ENCODE results near the gene CREBBP.
A peak's percentile ranks its signal among the peaks of the same experiment; 100 is the strongest.

CREBBP gene

DNA sequence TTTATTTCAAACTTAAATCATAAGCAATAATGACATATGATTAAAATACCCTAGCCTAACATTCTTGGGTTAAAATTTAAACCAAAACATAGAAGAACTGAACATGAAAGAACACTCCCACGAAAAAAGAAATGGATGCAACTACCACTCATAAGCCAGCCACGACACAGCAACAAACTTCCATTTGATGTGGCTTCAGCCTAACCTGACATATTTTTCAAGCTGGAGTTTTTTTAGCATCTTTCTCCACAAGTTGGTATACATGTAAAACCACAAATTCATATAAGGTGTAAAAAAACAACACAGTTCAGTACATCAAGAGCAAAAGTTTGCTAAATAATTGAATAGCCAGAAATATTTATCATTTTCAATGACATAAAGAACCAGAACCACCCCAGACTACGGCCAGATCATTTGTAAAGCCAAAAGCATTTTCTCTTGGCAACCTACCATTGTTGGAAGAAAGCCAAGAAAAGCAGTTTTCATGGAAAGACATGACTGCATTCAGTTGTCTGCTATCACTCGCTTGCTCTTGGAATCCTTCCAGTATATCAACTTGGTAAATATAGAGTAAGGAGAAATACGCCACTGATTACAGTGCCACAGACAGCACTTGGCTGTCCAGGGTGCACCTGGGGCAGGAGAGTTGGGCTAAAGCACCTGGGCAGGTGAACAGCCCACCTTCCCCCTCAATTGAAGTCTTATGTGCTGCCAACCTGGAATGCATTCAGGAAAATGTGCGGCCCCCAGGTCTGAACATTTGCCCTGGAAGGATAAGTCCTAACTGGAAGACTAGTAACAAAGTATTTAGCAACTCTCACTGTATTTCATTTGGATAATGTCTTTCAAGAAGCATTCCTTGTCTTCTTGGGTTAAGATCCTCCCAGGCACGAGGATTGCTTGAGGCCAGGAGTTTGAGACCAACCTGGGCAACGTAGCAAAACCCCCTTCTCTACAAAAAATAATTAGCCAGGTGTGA, 60.5 kb downstream of the CREBBP start:
- TF ChIP-seq, protein P1, sequence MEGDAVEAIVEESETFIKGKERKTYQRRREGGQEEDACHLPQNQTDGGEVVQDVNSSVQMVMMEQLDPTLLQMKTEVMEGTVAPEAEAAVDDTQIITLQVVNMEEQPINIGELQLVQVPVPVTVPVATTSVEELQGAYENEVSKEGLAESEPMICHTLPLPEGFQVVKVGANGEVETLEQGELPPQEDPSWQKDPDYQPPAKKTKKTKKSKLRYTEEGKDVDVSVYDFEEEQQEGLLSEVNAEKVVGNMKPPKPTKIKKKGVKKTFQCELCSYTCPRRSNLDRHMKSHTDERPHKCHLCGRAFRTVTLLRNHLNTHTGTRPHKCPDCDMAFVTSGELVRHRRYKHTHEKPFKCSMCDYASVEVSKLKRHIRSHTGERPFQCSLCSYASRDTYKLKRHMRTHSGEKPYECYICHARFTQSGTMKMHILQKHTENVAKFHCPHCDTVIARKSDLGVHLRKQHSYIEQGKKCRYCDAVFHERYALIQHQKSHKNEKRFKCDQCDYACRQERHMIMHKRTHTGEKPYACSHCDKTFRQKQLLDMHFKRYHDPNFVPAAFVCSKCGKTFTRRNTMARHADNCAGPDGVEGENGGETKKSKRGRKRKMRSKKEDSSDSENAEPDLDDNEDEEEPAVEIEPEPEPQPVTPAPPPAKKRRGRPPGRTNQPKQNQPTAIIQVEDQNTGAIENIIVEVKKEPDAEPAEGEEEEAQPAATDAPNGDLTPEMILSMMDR (conservative IDR thresholded peaks at IDR 0.05; ENCODE audit: control insufficient read depth, insufficient read depth, low read depth, low read length): no peak
- no peak overlapping the region for H3K4me3 ChIP-seq (ENCODE audit: control insufficient read depth, low read depth, low read length)
- peak; percentile 97 for DNase-seq (ENCODE audit: low read depth)

DNA sequence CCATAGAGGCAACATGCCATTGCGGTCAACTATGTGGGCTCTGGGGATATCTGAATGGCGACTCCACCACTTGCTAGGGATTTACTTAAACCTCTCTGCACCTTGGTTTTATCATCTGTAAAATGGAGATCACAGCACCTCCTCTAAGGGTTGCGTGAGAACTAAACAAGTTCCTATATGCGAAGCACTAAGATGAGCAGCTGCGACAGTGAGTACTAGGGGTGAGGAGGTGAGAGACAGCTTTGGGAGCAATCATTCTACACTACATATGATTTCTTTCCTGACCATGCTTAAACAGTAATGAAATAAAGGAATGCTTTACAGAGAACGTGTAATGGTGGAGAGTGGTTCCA, 61.4 kb downstream of the CREBBP start:
- no peak overlapping the region for H3K4me3 ChIP-seq (ENCODE audit: control insufficient read depth, low read depth, low read length)
- TF ChIP-seq, protein P1 (conservative IDR thresholded peaks at IDR 0.05; ENCODE audit: control insufficient read depth, insufficient read depth, low read depth, low read length): no peak
- DNase-seq (ENCODE audit: low read depth): no peak

DNA sequence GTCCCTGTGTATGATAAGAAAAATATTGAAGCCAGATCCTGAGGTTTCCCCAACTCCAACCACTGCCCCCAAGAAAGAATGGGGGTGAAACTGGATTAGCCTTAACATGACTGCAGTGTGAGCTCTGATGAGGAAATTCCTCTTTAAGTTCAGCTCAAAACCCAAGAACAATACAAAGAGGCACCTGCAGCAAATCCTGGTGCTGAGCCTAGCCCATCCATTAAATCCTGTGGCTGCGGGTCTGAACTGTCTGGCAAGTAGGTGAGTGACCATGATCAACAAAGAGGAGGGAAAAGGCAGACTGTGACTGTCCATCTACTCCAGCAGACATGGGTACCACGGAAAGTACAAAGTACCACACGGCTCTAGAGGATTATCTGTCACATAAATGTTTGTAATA, 64.2 kb downstream of the CREBBP start:
- no peak for DNase-seq (ENCODE audit: low read depth)
- H3K4me3 ChIP-seq (ENCODE audit: control insufficient read depth, low read depth, low read length): no peak overlapping the region
- TF ChIP-seq, protein P1 (conservative IDR thresholded peaks at IDR 0.05; ENCODE audit: control insufficient read depth, insufficient read depth, low read depth, low read length): no peak

DNA sequence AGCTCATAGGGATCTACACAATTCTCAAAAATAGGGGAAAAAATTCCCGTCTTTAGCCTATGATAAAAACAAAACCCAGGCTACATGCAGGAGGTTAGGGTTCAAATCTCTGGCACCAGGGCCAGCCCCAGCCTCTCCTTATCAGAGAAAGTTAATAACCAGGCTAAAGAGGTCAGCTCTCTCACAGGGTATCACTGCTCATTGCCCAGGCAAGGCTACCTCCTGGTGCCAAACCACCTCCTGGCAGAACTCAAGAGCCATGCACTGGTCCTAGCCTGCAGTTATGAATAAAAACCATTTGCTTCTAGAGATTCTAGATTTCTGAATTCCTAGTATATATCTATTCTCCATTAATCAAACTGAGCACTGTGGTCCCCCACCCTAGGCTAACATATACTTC, 65.8 kb downstream of the CREBBP start:
- H3K4me3 ChIP-seq (ENCODE audit: control insufficient read depth, low read depth, low read length): no peak overlapping the region
- TF ChIP-seq, protein P1 (conservative IDR thresholded peaks at IDR 0.05; ENCODE audit: control insufficient read depth, insufficient read depth, low read depth, low read length): no peak
- no peak for DNase-seq (ENCODE audit: low read depth)

DNA sequence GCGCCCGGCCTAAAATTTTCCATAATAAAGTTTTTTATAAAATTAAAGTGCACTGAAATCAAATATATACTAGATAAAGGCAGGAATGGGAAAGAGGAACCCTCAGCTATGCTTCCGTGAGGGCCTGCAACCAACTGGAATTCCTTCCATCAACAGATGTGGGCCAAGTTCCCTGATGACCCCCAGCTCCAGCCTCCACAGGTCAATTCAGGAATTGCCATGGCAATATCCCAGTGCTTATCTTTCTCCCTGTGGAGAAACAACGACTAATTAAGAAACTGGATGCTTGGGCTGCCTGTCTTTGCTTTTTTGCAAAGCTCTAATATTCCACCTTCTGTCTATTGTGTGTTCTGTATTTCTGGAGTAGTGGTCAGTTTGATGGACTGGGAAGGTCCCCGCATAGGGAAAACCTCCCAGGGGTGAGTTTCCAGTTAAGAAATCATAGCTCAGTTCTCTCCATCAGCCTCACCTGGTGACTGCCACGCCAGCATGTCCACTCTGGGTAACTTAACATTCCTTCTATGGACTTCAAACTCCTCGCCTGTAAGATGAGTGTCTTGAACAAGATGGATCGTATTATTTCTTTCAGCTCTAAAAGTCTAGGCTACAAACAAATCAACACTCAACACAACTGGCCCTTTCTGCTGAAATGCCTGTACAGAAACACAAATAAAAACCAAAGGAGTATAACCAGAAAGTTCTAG, 67.9 kb downstream of the CREBBP start:
- TF ChIP-seq, protein P1 (conservative IDR thresholded peaks at IDR 0.05; ENCODE audit: control insufficient read depth, insufficient read depth, low read depth, low read length): no peak
- no peak overlapping the region for H3K4me3 ChIP-seq (ENCODE audit: control insufficient read depth, low read depth, low read length)
- DNase-seq (ENCODE audit: low read depth): no peak

DNA sequence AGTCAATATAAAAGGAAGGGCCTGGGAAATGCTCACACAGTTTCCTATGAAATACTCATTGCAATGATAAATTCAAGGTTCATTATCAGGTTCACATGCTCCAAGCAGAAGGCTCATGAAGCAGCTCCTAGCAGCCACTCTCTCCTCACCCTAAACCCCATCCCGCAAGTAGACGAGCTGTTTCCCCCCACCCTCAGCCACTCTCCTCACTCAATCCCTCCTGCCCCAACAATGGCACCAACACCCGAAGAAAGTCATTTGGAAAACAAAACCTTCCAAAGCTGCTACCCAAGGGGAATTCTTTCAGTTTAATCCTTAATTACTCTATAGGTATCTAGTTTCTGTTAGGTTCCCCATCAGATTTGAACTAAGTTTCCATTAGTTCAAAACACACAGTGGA, 69.7 kb downstream of the CREBBP start:
- TF ChIP-seq, protein P1 (conservative IDR thresholded peaks at IDR 0.05; ENCODE audit: control insufficient read depth, insufficient read depth, low read depth, low read length): no peak
- H3K4me3 ChIP-seq (ENCODE audit: control insufficient read depth, low read depth, low read length): no peak overlapping the region
- no peak for DNase-seq (ENCODE audit: low read depth)
